HFF-Myc (cell line): ENCODE measurements around the gene MAPKAP1.

Experiments
- DNase-seq: peaks from one replicate; pipeline ENCODE4 v3.0.0-alpha.2; 2011; ENCODE audit warnings: low read depth; ENCODE audit errors: extremely low read depth
- H3K4me3 ChIP-seq: replicated peaks from 2 replicates; pipeline ENCODE4 v1.5.1; 2011; ENCODE audit warnings: low read depth, mild to moderate bottlenecking, control low read depth, low read length
- TF ChIP-seq, protein P1 (sequence below): IDR thresholded peaks from 2 replicates; pipeline ENCODE4 v1.5.1; 2012; ENCODE audit warnings: mild to moderate bottlenecking, low read depth, low read length, control low read depth; ENCODE audit errors: missing control alignments

MAPKAP1 gene

DNA sequence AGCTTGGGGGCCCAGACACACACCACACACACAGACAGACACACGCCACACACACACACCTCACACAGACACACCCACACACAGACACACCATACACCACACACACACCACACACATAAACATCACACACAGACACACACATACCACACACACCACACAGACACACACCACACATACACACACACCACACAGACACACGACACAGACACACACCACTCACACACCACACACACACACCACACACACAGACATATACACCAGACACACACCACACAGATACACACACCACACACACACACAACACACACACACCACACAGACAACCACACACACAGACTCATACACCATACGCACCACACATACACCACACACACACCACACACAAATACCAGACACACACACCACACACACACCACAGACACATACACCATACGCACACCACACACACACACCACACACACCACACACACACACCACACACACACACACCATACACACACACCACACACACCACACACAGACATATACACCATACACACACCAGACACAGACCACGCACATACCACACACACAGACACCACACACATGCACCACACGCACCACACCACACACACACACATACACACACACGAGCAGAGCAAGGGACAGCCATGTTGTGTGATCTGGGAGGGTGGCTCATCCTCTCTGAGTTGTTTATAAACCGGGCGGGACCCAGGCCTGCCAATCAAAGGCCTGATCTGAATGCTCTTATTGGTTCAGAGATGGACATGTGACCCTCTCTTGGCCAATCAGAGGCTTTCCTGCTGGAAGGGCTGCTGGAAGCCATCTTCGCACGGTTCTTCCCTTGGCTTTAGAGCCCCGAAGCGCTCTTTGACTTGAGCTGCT is 297.1 kb downstream of the MAPKAP1 start:
- TF ChIP-seq, protein P1, sequence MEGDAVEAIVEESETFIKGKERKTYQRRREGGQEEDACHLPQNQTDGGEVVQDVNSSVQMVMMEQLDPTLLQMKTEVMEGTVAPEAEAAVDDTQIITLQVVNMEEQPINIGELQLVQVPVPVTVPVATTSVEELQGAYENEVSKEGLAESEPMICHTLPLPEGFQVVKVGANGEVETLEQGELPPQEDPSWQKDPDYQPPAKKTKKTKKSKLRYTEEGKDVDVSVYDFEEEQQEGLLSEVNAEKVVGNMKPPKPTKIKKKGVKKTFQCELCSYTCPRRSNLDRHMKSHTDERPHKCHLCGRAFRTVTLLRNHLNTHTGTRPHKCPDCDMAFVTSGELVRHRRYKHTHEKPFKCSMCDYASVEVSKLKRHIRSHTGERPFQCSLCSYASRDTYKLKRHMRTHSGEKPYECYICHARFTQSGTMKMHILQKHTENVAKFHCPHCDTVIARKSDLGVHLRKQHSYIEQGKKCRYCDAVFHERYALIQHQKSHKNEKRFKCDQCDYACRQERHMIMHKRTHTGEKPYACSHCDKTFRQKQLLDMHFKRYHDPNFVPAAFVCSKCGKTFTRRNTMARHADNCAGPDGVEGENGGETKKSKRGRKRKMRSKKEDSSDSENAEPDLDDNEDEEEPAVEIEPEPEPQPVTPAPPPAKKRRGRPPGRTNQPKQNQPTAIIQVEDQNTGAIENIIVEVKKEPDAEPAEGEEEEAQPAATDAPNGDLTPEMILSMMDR = no peak
- H3K4me3 ChIP-seq = no peak overlapping the region
- DNase-seq = peak; percentile 24

DNA sequence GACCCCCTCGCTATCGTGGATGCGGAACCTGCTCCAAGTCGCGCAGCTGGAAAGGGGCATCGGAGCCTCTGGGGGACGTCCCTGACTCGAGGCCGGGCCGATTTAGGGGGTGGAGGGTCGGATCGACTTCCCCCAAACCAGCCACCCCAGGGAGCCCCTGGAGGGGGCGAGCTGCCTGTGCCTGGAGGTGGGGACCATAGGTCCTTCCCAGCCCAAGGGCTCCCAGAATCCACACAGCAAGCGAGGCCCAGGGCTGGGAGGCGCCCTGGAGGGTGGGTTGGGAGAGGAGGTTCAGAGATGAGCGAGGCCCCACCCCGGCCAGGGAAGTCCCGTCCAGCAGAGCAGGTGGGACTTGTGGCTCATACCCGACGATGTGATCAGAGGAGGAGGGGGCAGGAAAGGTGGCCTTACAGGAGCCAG is 297.8 kb downstream of the MAPKAP1 start:
- H3K4me3 ChIP-seq = no peak overlapping the region
- TF ChIP-seq, protein P1 = no peak
- DNase-seq = no peak

DNA sequence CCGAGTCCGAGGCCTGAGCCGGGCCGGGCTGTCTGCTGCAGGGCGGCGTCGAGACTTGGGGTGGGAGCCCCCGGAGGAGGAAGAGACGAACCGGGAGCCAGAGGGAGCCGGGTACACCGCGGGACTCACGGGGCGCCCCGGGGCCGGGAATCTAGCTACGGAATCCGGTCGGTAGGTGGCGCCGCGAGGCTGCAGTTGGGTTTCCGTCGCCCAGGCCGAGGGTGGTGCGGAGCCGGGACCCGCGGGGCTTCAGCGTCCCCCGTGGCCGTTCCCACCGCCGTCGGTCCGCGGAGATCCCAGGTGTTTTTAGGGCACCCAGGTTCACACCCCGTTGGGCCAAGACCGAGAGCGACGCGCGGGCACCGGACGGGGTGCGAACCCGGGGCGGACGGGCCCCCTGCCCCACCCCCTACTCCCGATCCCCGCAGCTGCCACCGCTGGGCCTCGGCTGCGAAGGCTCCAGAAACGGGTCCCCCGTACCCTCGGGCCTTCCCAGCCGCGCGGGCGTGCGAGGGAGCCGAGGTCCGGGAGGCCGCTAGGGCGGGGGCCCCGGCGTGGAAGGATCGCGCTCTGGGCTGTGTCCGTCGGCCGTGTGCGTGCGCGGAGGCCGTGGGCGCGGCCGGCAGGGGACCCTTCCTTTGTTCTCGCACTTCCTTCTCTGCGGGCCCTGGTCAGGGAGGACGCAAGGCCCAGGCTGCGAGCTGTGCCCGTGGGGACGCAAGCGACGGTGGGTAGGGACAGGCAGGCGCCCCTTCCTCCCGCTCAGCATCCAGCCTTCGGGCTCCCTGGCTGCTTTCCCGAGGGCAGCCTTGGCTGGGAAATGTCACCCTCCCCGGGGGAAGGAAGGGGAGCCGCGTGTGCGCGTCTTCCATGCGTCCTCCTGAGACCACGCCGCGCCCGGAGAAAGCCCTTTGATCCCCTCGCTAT is 298.8 kb downstream of the MAPKAP1 start:
- H3K4me3 ChIP-seq = peak overlapping the region; percentile 48
- TF ChIP-seq, protein P1 = peak; percentile 70
- peak; percentile 29 for DNase-seq

DNA sequence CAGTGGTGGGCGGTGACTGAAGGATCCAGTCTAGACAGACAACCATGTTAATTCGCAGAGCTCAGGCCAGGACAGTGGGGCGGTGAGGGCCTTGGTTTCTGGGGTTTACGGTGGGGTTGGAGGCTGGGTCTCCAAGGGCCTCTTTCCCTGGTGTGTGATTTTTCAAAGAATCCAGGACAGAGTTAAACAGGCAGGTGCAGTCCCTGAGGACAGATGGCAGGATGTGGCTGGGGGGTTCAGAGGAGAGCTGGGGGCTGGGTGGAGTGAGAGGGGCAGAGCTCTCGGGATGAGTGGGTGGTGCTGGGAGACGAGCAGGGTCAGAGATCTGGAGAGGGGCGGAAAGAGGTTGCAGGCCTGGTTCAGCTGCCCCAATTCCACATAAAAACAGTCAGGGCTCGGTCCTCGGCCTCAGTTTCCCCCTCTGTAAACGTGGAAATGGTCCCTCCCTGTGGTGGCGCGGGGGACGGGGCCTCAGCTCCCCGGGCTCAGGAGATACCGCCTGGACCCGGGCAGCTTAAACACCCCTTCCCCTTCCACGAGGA is 299.5 kb downstream of the MAPKAP1 start:
- TF ChIP-seq, protein P1 = no peak
- H3K4me3 ChIP-seq = peak overlapping the region; percentile 48
- DNase-seq = no peak

DNA sequence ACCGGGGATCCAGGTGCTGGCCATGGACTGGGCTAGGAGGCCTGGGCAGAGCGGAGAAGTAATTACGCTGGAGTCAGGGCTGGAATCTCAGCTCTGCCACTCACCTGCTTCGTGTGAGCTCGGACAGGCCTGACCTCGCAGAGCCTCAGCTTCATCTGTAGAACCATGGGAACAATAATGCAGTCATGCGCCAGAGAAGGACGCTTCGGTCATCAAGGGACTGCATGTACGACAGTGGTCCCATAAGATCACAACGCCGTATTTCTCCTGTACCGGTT is 300.3 kb downstream of the MAPKAP1 start:
- H3K4me3 ChIP-seq = no peak overlapping the region
- TF ChIP-seq, protein P1 = no peak
- no peak for DNase-seq

DNA sequence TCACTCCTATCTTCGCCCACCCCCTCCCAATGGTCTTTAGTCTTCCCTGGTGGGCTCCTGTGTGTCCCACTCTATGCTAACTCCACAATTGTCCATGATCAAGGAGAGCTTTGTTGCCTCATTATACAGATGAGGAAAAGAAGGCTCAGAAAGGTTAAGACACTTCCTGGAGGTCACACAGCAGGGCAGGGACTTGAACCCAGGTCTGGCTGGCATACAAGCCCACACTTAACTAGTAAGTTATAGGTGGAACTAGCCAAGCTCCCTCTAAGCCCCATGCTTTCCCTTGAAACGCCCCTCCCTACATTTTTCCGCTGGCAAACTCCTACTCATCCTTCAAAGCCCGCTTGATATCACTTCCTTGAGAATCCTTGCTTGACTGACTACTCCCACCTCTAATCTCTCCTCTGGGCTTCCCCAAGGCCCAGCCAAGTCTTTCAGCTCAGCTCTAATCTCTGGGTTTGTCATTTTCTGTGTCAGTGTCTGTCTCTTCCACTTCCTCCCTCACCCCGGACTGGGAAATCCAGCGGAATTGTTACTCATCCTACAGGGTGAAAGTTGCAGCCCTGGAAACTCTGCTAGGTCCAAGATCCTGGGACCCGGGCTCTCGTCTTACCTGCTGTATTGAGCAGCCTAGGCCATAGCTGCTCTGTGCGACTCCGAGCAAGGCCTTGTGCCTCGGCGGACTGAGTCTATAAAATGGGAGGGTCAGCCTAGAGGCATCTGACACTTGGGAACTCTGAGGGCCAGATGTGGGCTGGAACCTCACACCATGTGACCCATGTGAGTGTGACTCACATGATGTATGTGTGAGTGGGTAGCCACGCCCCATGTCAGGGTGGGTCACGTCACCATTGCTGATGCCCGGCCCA is 300.8 kb downstream of the MAPKAP1 start:
- no peak for DNase-seq
- TF ChIP-seq, protein P1 = no peak
- no peak overlapping the region for H3K4me3 ChIP-seq
